Measurements from ENCODE around the gene GNPTG. TPM values are rescaled to one million over a fixed set of nuclear protein-coding genes. Genes with fewer than 3 reads are reported as not detected.

The GNPTG gene
- polyA plus RNA-seq, 1 of the 3 experiments (the other 2 are of a cell fraction), result 113 TPM

- Histone ChIP-seq H3K27me3 (ENCODE audit: insufficient read depth) (no peaks in the 10 kb centered on the region), H3K9me2 (no peaks in the 10 kb centered on the region), H3K4me2 (no peak overlapping the region), H3K9me3 (no peaks in the 10 kb centered on the region), H3K4me1 (ENCODE audit: control insufficient read depth in 1 of 2, insufficient read depth in 2 of 2, low read depth in 1 of 2, low read length in 1 of 2) (no peaks in the 10 kb centered on the region), H3K4me3 (ENCODE audit: low read depth in 2 of 2, low read length in 1 of 2) (no peak overlapping the region), H3K9ac (no peak overlapping the region), H3F3A (replicated peaks; ENCODE audit: insufficient read depth) (peaks cover 16% of the 10 kb centered on the region), H2AFZ (ENCODE audit: low read depth) (no peak overlapping the region), H3K79me2 (ENCODE audit: insufficient read depth) (peaks cover 55% of the 10 kb centered on the region; the same call in 1 of the 2 replicates), H3K36me3 (replicated peaks in 1 of 2; ENCODE audit: control insufficient read depth in 1 of 2, insufficient read depth in 2 of 2, low read length in 1 of 2) (peaks cover 12 to 47% of the 10 kb centered on the region in 2 experiments), H3K27ac (ENCODE audit: low read depth in 2 of 2, low read length in 1 of 2) (no peak overlapping the region), H4K20me1 (ENCODE audit: insufficient read depth) (peaks cover 23% of the 10 kb centered on the region; the same call in 1 of the 2 replicates)
- ChIA-PET POLR2A (no interaction called here), CTCF (interaction anchor here (1.9 to 3.9 kb wide), 2 partner anchors 17 to 58 kb away, joined by 6 to 39 read pairs; partner anchors contain the start of gene UQCC4)
- WGBS (ENCODE audit: low lambda C conversion rate), result 100% methylated on average over 14 of the region's 43 CpGs
- no peak for TF ChIP-seq YY1 (IDR thresholded peaks at IDR 0.05; ENCODE audit: low read depth)
- TF ChIP-seq TEAD4 (IDR thresholded peaks at IDR 0.05; ENCODE audit: borderline replicate concordance, insufficient read depth), result no peak
- TF ChIP-seq POLR2AphosphoS5 (IDR thresholded peaks at IDR 0.05; ENCODE audit: low read depth, low read length), result no peak
- TF ChIP-seq MEF2A (IDR thresholded peaks at IDR 0.05; ENCODE audit: borderline replicate concordance, low read depth), result no peak
- no peak for TF ChIP-seq REST (IDR thresholded peaks at IDR 0.05; ENCODE audit: low read depth, low read length)
- no peak for TF ChIP-seq EP300 (IDR thresholded peaks at IDR 0.05; ENCODE audit: borderline replicate concordance in 1 of 2, low read depth in 1 of 2, low read length in 1 of 2)
- TF ChIP-seq ZBTB33 (IDR thresholded peaks at IDR 0.05; ENCODE audit: borderline replicate concordance, low read depth), result no peak
- no peak for TF ChIP-seq USF2 (IDR thresholded peaks at IDR 0.05; ENCODE audit: borderline replicate concordance, low read depth, low read length)
- TF ChIP-seq SIN3A (IDR thresholded peaks at IDR 0.05; ENCODE audit: borderline replicate concordance, low read depth, low read length), result no peak
- TF ChIP-seq TCF12 (IDR thresholded peaks at IDR 0.05), result no peak
- DNase-seq, result no peak
Observed at GRCh38 chr16:1361685-1362360, 10.1 kb downstream of the GNPTG start.
